SK-N-SH treated with all-trans-retinoic acid at 6 μM for 48 hours (cell line): ENCODE results near the gene DOC2A.

ENCODE experiments used
- ARNTL ChIP-seq: fragments of 450-650 bp; formaldehyde crosslinking; IDR thresholded peaks from 2 replicates; pipeline ENCODE4 v1.5.0; 2020; ENCODE audit warnings: low read depth, mild to moderate bottlenecking, moderate library complexity, borderline replicate concordance
- BACH2 ChIP-seq: fragments of 250-450 bp; sonication (Bioruptor Pico); IDR thresholded peaks from 2 replicates; pipeline ENCODE4 v1.9.0; 2021; ENCODE audit warnings: mild to moderate bottlenecking, borderline replicate concordance
- CREB5 ChIP-seq: fragments of 250-450 bp; sonication (Bioruptor Pico); IDR thresholded peaks from 2 replicates; pipeline ENCODE4 v1.5.1; 2020; ENCODE audit warnings: low read depth, mild to moderate bottlenecking, moderate library complexity
- ESRRG ChIP-seq: fragments of 250-450 bp; sonication (Bioruptor Pico); IDR thresholded peaks from 2 replicates; pipeline ENCODE4 v1.6.1; 2021; ENCODE audit warnings: mild to moderate bottlenecking
- POU6F1 ChIP-seq: fragments of 250-450 bp; sonication (Bioruptor Pico); IDR thresholded peaks from 2 replicates; pipeline ENCODE4 v1.8.0; 2021; ENCODE audit warnings: low read depth, mild to moderate bottlenecking, moderate library complexity, borderline replicate concordance
- PPARA ChIP-seq: fragments of 250-450 bp; sonication (Bioruptor Pico); IDR thresholded peaks from 2 replicates; pipeline ENCODE4 v1.5.0; 2020; ENCODE audit warnings: mild to moderate bottlenecking, borderline replicate concordance
- RARB ChIP-seq: fragments of 250-450 bp; sonication (Bioruptor Pico); IDR thresholded peaks from 2 replicates; pipeline ENCODE4 v1.8.0; 2021; ENCODE audit warnings: mild to moderate bottlenecking, moderate library complexity
- SNAI2 ChIP-seq: fragments of 250-450 bp; sonication (Bioruptor Pico); IDR thresholded peaks from 2 replicates; pipeline ENCODE4 v1.5.0; 2020; ENCODE audit warnings: mild to moderate bottlenecking, moderate library complexity
- TCF4 ChIP-seq: fragments of 250-450 bp; sonication (Bioruptor Pico); IDR thresholded peaks from 2 replicates; pipeline ENCODE4 v1.8.0; 2021; ENCODE audit warnings: mild to moderate bottlenecking, moderate library complexity, borderline replicate concordance
- TSHZ2 ChIP-seq: fragments of 250-450 bp; sonication (Bioruptor Pico); IDR thresholded peaks from 2 replicates; pipeline ENCODE4 v1.5.0; 2020; ENCODE audit warnings: mild to moderate bottlenecking, moderate library complexity
- ZFP3 ChIP-seq: fragments of 250-450 bp; sonication (Bioruptor Pico); IDR thresholded peaks from 2 replicates; pipeline ENCODE4 v1.5.0; 2020; ENCODE audit warnings: mild to moderate bottlenecking, moderate library complexity
- ZFP30 ChIP-seq: fragments of 450-650 bp; formaldehyde crosslinking; IDR thresholded peaks from 2 replicates; pipeline ENCODE4 v1.5.0; 2022; ENCODE audit warnings: mild to moderate bottlenecking, moderate library complexity
- ZNF70 ChIP-seq: fragments of 450-650 bp; formaldehyde crosslinking; IDR thresholded peaks from 2 replicates; pipeline ENCODE4 v1.5.0; 2020; ENCODE audit warnings: mild to moderate bottlenecking, moderate library complexity
- TF ChIP-seq, protein P1 (sequence below): fragments of 250-450 bp; sonication (Bioruptor Pico); IDR thresholded peaks from 2 replicates; pipeline ENCODE4 v1.8.0; 2020; ENCODE audit warnings: mild to moderate bottlenecking, moderate library complexity, borderline replicate concordance

GRCh38 chr16:30005341-30006094 is 5.3 kb downstream of the DOC2A start:
- no peak for TF ChIP-seq POU6F1 (CRISPR knock-in tag)
- TF ChIP-seq SNAI2: no peak
- TF ChIP-seq BACH2 (CRISPR knock-in tag): no peak
- TF ChIP-seq, protein P1, sequence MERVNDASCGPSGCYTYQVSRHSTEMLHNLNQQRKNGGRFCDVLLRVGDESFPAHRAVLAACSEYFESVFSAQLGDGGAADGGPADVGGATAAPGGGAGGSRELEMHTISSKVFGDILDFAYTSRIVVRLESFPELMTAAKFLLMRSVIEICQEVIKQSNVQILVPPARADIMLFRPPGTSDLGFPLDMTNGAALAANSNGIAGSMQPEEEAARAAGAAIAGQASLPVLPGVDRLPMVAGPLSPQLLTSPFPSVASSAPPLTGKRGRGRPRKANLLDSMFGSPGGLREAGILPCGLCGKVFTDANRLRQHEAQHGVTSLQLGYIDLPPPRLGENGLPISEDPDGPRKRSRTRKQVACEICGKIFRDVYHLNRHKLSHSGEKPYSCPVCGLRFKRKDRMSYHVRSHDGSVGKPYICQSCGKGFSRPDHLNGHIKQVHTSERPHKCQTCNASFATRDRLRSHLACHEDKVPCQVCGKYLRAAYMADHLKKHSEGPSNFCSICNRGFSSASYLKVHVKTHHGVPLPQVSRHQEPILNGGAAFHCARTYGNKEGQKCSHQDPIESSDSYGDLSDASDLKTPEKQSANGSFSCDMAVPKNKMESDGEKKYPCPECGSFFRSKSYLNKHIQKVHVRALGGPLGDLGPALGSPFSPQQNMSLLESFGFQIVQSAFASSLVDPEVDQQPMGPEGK (CRISPR knock-in tag): no peak
- no peak for TF ChIP-seq ESRRG
- TF ChIP-seq TSHZ2 (CRISPR knock-in tag): no peak
- no peak for TF ChIP-seq PPARA
- no peak for TF ChIP-seq RARB (CRISPR knock-in tag)
- no peak for TF ChIP-seq CREB5 (CRISPR knock-in tag)
- no peak for TF ChIP-seq ZNF70 (CRISPR knock-in tag)
- no peak for TF ChIP-seq ARNTL (CRISPR knock-in tag)
- TF ChIP-seq TCF4: no peak
- TF ChIP-seq ZFP30: no peak
- no peak for TF ChIP-seq ZFP3
